Right lobe of liver (tissue), 4 donors: ENCODE results near the gene FLT3.

ENCODE experiments used
- CTCF ChIP-seq, 4 donors: fragments of 200-600 bp in 3 of 4; fragments of 450-650 bp in 1 of 4; IDR thresholded peaks; one replicate each; pipeline versions ENCODE4 v1.5.1 to v1.8.0; 2016 to 2022; ENCODE audit warnings: antibody characterized with exemption in 4 of 4, mild to moderate bottlenecking in 2 of 4
- POLR2A ChIP-seq: fragments of 450-650 bp; IDR thresholded peaks from one replicate; pipeline ENCODE4 v1.6.1; 2017; ENCODE audit warnings: antibody characterized with exemption, mild to moderate bottlenecking
- donor health status: DM: no; HTN: no; CAD: no.
- donor health status: DM: no; HTN: no; CAD: no.
- donor health status: DM: no; HTN: yes; CAD: no.

GRCh38 chr13:28049215-28049614, 51.2 kb downstream of the FLT3 start:
- no peak for TF ChIP-seq CTCF (IDR thresholded peaks at IDR 0.05)
- no peak for TF ChIP-seq POLR2A
